Lung (tissue), 12 donors: Measurements from ENCODE around the gene OR1L6. TPM values are rescaled to one million over a fixed set of nuclear protein-coding genes. Genes with fewer than 3 reads are reported as not detected.

Experiments
- ATAC-seq: fragments of 200-7000 bp; cut with Tn5 transposase; one replicate; pipeline ENCODE4 v1.9.1; 2020; ENCODE audit warnings: moderate number of reproducible peaks; ENCODE audit not compliant: insufficient read depth, low FRiP score
- DNase-seq, 3 donors: peaks; one replicate each; pipeline ENCODE4 v3.0.0-alpha.2; 2013 to 2017
- H3K27ac ChIP-seq, 2 donors: one replicate each; pipeline ENCODE4 v1.5.1; 2013; ENCODE audit warnings: mild to moderate bottlenecking in 2 of 2, moderate library complexity in 2 of 2, control low read depth in 1 of 2, inconsistent platforms in 1 of 2, low read depth in 1 of 2, low read length in 1 of 2
- H3K27me3 ChIP-seq, 3 donors: one replicate each; pipeline ENCODE4 v1.5.1; 2013; ENCODE audit warnings: low read length in 2 of 3; ENCODE audit not compliant: control insufficient read depth in 3 of 3, insufficient read depth in 3 of 3
- H3K36me3 ChIP-seq, 4 donors: one replicate each; pipeline ENCODE4 v1.5.1; 2013; ENCODE audit warnings: low read length in 4 of 4, mild to moderate bottlenecking in 1 of 4, moderate library complexity in 1 of 4; ENCODE audit not compliant: control insufficient read depth in 4 of 4, insufficient read depth in 4 of 4
- H3K4me1 ChIP-seq, 5 donors: one replicate each; pipeline ENCODE4 v1.5.1; 2013; ENCODE audit warnings: low read length in 5 of 5, mild to moderate bottlenecking in 2 of 5, moderate library complexity in 1 of 5; ENCODE audit not compliant: control insufficient read depth in 5 of 5, insufficient read depth in 5 of 5
- H3K4me3 ChIP-seq: one replicate; pipeline ENCODE4 v1.5.1; 2013; ENCODE audit warnings: mild to moderate bottlenecking, control low read depth, moderate library complexity
- H3K9ac ChIP-seq, 2 donors: one replicate each; pipeline ENCODE4 v1.5.1; 2013; ENCODE audit warnings: low read length in 2 of 2, control low read depth in 1 of 2; ENCODE audit not compliant: insufficient read depth in 1 of 2
- H3K9me3 ChIP-seq, 4 donors: one replicate each; pipeline ENCODE4 v1.5.1; 2013; ENCODE audit warnings: low read length in 3 of 4, mild to moderate bottlenecking in 1 of 4, moderate library complexity in 1 of 4; ENCODE audit not compliant: control insufficient read depth in 4 of 4, insufficient read depth in 3 of 4
- CTCF ChIP-seq: IDR thresholded peaks from 2 replicates; pipeline ENCODE4 v1.5.1; 2012; ENCODE audit warnings: mild to moderate bottlenecking; ENCODE audit errors: control extremely low read depth, extremely low read depth
- WGBS, 2 donors: extraction: QIAGEN DNeasy Blood & Tissue Kit; methylation state at CpG; one replicate each; pipeline ENCODE4 v1.1.7; 2013; 5-methylcytosine and 5-hydroxymethylcytosine counted together
- polyA plus RNA-seq, 2 donors: library from polyadenylated mRNA; stranded (reverse); fragments of 200-250 nt; gene quantifications; one replicate each; pipeline ENCODE4 v1.2.1, GENCODE V29; 2013
- total RNA-seq, 2 donors: library from RNA; depleted of rRNA in 1 of 2; stranded (reverse); fragments of >200 nt in 1 of 2; gene quantifications; one replicate each; pipeline ENCODE4 v1.2.1, GENCODE V29; 2014 to 2021
- donor health status: control.
- donor health status: control.
- donor health status: Bipolar disorder and iron deficiency.
- donor health status: healthy.
- donor health status: DM: yes; HTN: yes; CAD: no.

OR1L6 gene
- total and polyA plus RNA-seq, 4 donors, result not detected

GRCh38 chr9:122777935-122778627 lies 36.0 kb downstream of the OR1L6 start:
- WGBS, 2 donors, result 80 to 82% methylated on average over 3 of the region's 3 CpGs
- no peak overlapping the region for H3K27ac ChIP-seq
- H3K4me3 ChIP-seq, result no peak overlapping the region
- no peaks in the 10 kb centered on the region for H3K4me1 ChIP-seq
- DNase-seq, result no peak
- TF ChIP-seq CTCF, result no peak
- H3K27me3 ChIP-seq, result no peaks in the 10 kb centered on the region
- H3K9me3 ChIP-seq, result peaks cover 0 to 4% (median 1%) of the 10 kb centered on the region in 4 donors
- H3K9ac ChIP-seq, result no peak overlapping the region
- no peak for ATAC-seq
- no peaks in the 10 kb centered on the region for H3K36me3 ChIP-seq

DNA sequence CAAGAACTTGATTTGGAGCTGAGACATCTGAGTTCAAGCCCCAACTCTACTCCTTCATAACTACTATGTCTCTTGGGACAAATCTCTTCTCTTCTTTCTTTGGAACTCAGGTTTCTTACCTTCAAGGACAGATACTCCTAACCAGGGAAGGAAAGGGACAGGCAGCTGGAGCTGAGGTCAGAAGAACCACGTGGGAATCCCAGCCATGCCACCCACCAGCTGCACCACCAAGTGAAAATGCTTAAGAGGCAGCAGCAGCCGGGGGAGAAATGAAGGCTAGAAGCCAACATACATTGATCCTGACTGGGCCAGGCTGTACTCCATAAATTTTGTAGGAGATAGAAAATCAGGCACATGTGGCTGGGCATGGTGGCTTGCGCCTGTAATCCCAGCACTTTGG lies 37.1 kb downstream of the OR1L6 start:
- DNase-seq, result no peak
- H3K4me3 ChIP-seq, result no peak overlapping the region
- H3K4me1 ChIP-seq, result no peaks in the 10 kb centered on the region
- H3K27ac ChIP-seq, result no peak overlapping the region
- H3K27me3 ChIP-seq, result no peaks in the 10 kb centered on the region
- H3K9me3 ChIP-seq, result peaks cover 0 to 3% (median 0%) of the 10 kb centered on the region in 4 donors
- TF ChIP-seq CTCF, result no peak
- WGBS, 2 donors, result 76 to 94% methylated on average over 3 of the region's 3 CpGs
- no peaks in the 10 kb centered on the region for H3K36me3 ChIP-seq
- ATAC-seq, result no peak
- no peak overlapping the region for H3K9ac ChIP-seq

- ATAC-seq (no peak), DNase-seq (no peak)
- Histone ChIP-seq H3K9ac (no peak overlapping the region), H3K9me3 (peaks cover 0 to 3% (median 0%) of the 10 kb centered on the region in 4 donors), H3K4me3 (no peak overlapping the region), H3K4me1 (no peaks in the 10 kb centered on the region), H3K27ac (no peak overlapping the region), H3K27me3 (no peaks in the 10 kb centered on the region), H3K36me3 (no peaks in the 10 kb centered on the region)
- TF ChIP-seq CTCF, result no peak
- WGBS, 2 donors, result 63 to 69% methylated on average over 4 of the region's 4 CpGs
Observed at GRCh38 chr9:122780026-122780425, 37.9 kb downstream of the OR1L6 start.

DNA sequence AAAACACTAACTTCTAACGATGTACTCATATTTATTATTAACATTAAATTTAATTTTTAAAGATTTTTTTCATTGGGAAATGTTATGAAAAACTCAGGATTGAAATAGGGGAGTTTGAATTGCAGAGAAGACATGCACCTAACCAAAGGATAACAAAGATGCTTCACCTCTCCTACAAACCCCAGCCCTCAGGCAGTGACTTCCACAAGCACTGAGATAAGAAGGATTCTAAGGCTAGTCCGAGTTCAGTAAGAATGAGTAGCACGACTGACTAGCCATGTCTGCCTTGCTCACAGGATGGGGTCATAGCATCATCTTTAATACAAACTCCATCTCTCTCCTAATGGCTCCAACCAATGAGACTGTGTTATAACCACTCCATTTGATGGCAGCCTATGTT lies 39.6 kb downstream of the OR1L6 start:
- ATAC-seq (no peak), DNase-seq (no peak)
- no peak overlapping the region for H3K27ac ChIP-seq
- no peaks in the 10 kb centered on the region for H3K4me1 ChIP-seq
- H3K27me3 ChIP-seq, result no peaks in the 10 kb centered on the region
- TF ChIP-seq CTCF, result no peak
- H3K36me3 ChIP-seq, result no peaks in the 10 kb centered on the region
- H3K9ac ChIP-seq, result no peak overlapping the region
- WGBS, 2 donors, result 70 to 86% methylated on average over 3 of the region's 3 CpGs
- peaks cover 0 to 3% (median 0%) of the 10 kb centered on the region in 4 donors for H3K9me3 ChIP-seq
- H3K4me3 ChIP-seq, result no peak overlapping the region
